Suprapubic skin (tissue), 4 donors: ENCODE data around the gene FSTL4.

Experiments used
- CTCF ChIP-seq, 2 donors: fragments of 200-600 bp in 1 of 2; fragments of 450-650 bp in 1 of 2; sonication (generic) in 1 of 2; IDR thresholded peaks; one replicate each; pipeline ENCODE4 v1.5.1; 2016 to 2019; ENCODE audit warnings: antibody characterized with exemption in 2 of 2, mild to moderate bottlenecking in 1 of 2, moderate library complexity in 1 of 2
- EP300 ChIP-seq: sonication (generic); formaldehyde crosslinking; IDR thresholded peaks from one replicate; pipeline ENCODE4 v1.6.1; 2017; ENCODE audit warnings: antibody characterized with exemption
- POLR2A ChIP-seq, 2 donors: fragments of 450-650 bp; IDR thresholded peaks; one replicate each; pipeline ENCODE4 v1.6.1; 2017; ENCODE audit warnings: antibody characterized with exemption in 2 of 2, mild to moderate bottlenecking in 2 of 2, moderate library complexity in 2 of 2
- POLR2AphosphoS5 ChIP-seq, 3 donors: sonication (generic); formaldehyde crosslinking; IDR thresholded peaks; one replicate each; pipeline ENCODE4 v1.6.1; 2017; ENCODE audit warnings: antibody characterized with exemption in 3 of 3

DNA sequence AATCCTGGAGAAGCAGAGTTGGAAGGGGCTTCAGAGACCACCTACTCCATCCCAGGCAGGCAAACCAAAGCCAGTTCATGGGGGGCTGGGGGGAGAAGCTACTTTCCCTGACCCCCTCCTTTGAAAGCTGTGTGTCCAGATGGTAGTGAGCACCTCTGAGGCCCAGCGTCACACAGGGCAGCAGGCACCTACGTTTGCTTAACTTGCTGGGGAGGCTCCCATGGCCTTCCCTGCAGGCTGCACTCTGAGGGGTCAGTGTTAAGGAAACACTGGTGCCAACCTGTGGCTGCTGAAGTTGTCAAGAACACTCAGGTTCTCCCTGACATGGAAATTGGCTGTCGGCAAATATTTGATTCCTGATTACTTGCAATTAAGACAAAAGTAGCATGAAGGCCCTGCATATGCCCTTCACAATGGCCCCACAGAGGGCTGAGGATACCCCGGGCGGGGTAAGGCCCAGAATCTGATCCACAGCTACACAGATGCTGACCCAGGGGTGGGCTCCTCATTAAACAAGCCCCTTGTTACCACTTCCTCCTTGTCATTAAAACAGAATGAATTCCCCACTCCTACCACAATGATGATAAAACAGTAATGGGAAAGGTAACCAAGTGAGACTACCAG, 208.5 kb downstream of the FSTL4 start:
- TF ChIP-seq CTCF (IDR thresholded peaks at IDR 0.05) (no peak), EP300 (no peak), POLR2A (IDR thresholded peaks at IDR 0.05) (no peak), POLR2AphosphoS5 (IDR thresholded peaks at IDR 0.05) (no peak)
